Measurements from ENCODE around the gene STAC2.
"Not testable (repeated sequence)": the region's sequence is repeated elsewhere in the genome, so short reads cannot be mapped to it uniquely, and the experiment has no call there.

STAC2 gene

DNA sequence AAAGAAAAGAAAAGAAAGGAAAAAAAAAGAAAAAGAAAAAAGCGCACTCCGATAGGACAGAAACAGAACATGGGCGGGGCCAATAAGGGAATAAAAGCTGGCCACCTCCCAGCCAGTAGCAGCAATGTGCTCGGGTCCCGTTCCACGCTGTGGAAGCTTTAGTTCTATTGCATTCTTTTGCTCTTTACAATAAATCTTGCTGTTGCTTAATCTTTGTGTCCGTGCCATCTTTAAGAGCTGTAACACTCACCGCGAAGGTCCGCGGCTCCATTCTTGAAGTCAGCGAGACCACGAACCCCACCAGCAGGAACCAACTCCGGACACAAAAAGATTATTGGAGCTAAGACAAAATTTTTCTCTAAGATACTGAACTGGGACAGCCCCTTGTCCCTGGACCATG is 56.6 kb downstream of the STAC2 start:
- no peaks in the 10 kb centered on the region for H3K9me2 ChIP-seq (replicated peaks; ENCODE audit: insufficient read depth, low read length)
- no peak overlapping the region for H3K9ac ChIP-seq (ENCODE audit: low read length)
- H3K27me3 ChIP-seq (ENCODE audit: low read length) = no peaks in the 10 kb centered on the region
- H3F3A ChIP-seq (ENCODE audit: insufficient read depth) = no peaks in the 10 kb centered on the region
- H4K20me1 ChIP-seq (ENCODE audit: low read depth, low read length) = no peaks in the 10 kb centered on the region
- H3K27ac ChIP-seq (ENCODE audit: low read depth, low read length) = no peak overlapping the region
- TF ChIP-seq EZH2phosphoT487 (conservative IDR thresholded peaks at IDR 0.05; ENCODE audit: low read length) (no peak), CTCF (IDR thresholded peaks at IDR 0.05; ENCODE audit: insufficient read depth, low read length, poor library complexity, severe bottlenecking) (no peak)
- H3K9me3 ChIP-seq (ENCODE audit: insufficient read depth, low read length) = no peaks in the 10 kb centered on the region
- H2AFZ ChIP-seq (ENCODE audit: low read depth, low read length, severe bottlenecking) = no peak overlapping the region
- H3K4me3 ChIP-seq (ENCODE audit: insufficient read depth, low read length, poor library complexity, severe bottlenecking) = no peak overlapping the region
- no peak overlapping the region for H3K4me2 ChIP-seq (ENCODE audit: low read depth, low read length, poor library complexity, severe bottlenecking)
- H3K79me2 ChIP-seq (ENCODE audit: insufficient read depth, low read length) = no peaks in the 10 kb centered on the region
- no peaks in the 10 kb centered on the region for H3K36me3 ChIP-seq (ENCODE audit: low read length)

- H3K9ac ChIP-seq (ENCODE audit: low read length); H3F3A ChIP-seq (ENCODE audit: insufficient read depth); H4K20me1 ChIP-seq (ENCODE audit: low read depth, low read length); H3K36me3 ChIP-seq (ENCODE audit: low read length); H3K4me2 ChIP-seq (ENCODE audit: low read depth, low read length, poor library complexity, severe bottlenecking); H3K27ac ChIP-seq (ENCODE audit: low read depth, low read length); H3K79me2 ChIP-seq (ENCODE audit: insufficient read depth, low read length); H3K9me2 ChIP-seq (replicated peaks; ENCODE audit: insufficient read depth, low read length); H3K9me3 ChIP-seq (ENCODE audit: insufficient read depth, low read length); H3K4me3 ChIP-seq (ENCODE audit: insufficient read depth, low read length, poor library complexity, severe bottlenecking); H3K27me3 ChIP-seq (ENCODE audit: low read length); H2AFZ ChIP-seq (ENCODE audit: low read depth, low read length, severe bottlenecking): not testable (repeated sequence)
These were observed 57.2 kb downstream of the STAC2 start for GRCh38 chr17:39168503-39168902.

DNA sequence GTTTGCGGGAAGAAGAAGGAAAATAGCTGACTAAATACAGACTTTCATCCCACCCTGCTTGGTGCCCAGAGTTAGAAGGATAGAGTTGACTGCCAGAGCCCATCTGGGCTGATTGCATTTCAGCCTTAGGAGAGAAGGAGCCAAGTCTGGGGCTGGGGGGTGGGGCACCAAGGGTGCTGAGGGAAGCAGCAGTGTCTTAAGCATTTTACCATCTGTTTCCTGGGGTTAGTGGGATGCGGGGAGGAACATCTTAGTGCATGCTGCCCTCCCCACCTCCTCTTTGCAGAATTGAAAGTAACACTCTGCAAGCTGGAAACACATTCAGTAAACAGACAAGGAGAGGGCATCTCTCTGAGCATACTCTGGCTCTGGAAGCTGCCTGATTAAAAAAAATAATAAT is 58.3 kb downstream of the STAC2 start:
- H4K20me1 ChIP-seq (ENCODE audit: low read depth, low read length) = no peaks in the 10 kb centered on the region
- no peaks in the 10 kb centered on the region for H3K27me3 ChIP-seq (ENCODE audit: low read length)
- H3K9me2 ChIP-seq (replicated peaks; ENCODE audit: insufficient read depth, low read length) = no peaks in the 10 kb centered on the region
- H3K27ac ChIP-seq (ENCODE audit: low read depth, low read length) = no peak overlapping the region
- TF ChIP-seq CTCF (IDR thresholded peaks at IDR 0.05; ENCODE audit: insufficient read depth, low read length, poor library complexity, severe bottlenecking) = no peak
- no peak for TF ChIP-seq EZH2phosphoT487 (conservative IDR thresholded peaks at IDR 0.05; ENCODE audit: low read length)
- no peak overlapping the region for H3K4me2 ChIP-seq (ENCODE audit: low read depth, low read length, poor library complexity, severe bottlenecking)
- no peaks in the 10 kb centered on the region for H3K79me2 ChIP-seq (ENCODE audit: insufficient read depth, low read length)
- H3K9ac ChIP-seq (ENCODE audit: low read length) = no peak overlapping the region
- no peaks in the 10 kb centered on the region for H3F3A ChIP-seq (ENCODE audit: insufficient read depth)
- H2AFZ ChIP-seq (ENCODE audit: low read depth, low read length, severe bottlenecking) = no peak overlapping the region
- no peaks in the 10 kb centered on the region for H3K9me3 ChIP-seq (ENCODE audit: insufficient read depth, low read length)
- H3K4me3 ChIP-seq (ENCODE audit: insufficient read depth, low read length, poor library complexity, severe bottlenecking) = no peak overlapping the region
- no peaks in the 10 kb centered on the region for H3K36me3 ChIP-seq (ENCODE audit: low read length)

DNA sequence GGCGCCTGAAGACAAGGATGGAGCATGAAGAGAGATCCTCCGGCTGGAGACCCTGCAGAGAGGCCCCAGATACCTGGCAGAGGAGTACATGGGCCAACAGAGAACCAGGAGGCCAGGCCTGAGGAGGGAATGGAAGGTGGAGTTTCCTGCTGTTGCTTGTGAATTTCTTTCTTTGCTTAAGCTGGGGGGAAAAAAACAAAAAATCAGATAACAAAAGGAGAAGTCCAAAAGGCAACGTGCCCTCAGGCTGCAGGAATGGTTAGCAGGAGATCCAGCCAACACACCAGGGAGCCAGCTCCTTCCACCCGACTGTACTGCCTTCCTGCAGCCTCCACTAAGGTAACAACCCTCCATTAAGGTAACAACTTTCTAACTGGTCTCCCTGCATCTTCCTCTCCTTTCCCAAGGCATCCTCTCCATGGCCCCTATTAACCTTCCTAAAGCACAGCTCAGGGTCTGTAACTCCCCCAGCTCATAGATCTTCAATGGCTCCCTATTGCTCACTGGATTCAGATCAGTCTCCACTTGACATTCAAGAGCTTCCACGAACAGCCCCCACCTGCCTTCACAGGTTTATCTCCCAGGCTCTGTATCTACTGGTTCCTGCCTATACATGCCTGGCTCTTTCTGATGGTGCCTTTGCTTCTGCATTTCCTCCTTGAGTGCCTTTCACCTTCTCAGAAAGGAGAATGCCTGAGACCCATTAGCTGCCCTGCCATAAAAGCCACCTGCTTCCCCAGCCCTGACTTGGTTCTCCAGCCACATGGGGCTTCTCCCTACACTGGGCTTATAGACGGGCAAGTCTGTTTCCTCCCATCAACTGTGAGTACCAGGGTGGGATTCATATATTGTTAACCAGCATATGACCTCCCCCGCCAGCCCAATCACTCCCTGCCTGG is 59.1 kb downstream of the STAC2 start:
- H3K79me2 ChIP-seq (ENCODE audit: insufficient read depth, low read length) = no peaks in the 10 kb centered on the region
- H3K9me3 ChIP-seq (ENCODE audit: insufficient read depth, low read length) = no peaks in the 10 kb centered on the region
- H3K4me2 ChIP-seq (ENCODE audit: low read depth, low read length, poor library complexity, severe bottlenecking) = no peak overlapping the region
- H2AFZ ChIP-seq (ENCODE audit: low read depth, low read length, severe bottlenecking) = no peak overlapping the region
- TF ChIP-seq EZH2phosphoT487 (conservative IDR thresholded peaks at IDR 0.05; ENCODE audit: low read length) (no peak), CTCF (IDR thresholded peaks at IDR 0.05; ENCODE audit: insufficient read depth, low read length, poor library complexity, severe bottlenecking) (no peak)
- no peak overlapping the region for H3K27ac ChIP-seq (ENCODE audit: low read depth, low read length)
- H3K9ac ChIP-seq (ENCODE audit: low read length) = no peak overlapping the region
- no peaks in the 10 kb centered on the region for H3F3A ChIP-seq (ENCODE audit: insufficient read depth)
- H4K20me1 ChIP-seq (ENCODE audit: low read depth, low read length) = no peaks in the 10 kb centered on the region
- H3K9me2 ChIP-seq (replicated peaks; ENCODE audit: insufficient read depth, low read length) = no peaks in the 10 kb centered on the region
- no peak overlapping the region for H3K4me3 ChIP-seq (ENCODE audit: insufficient read depth, low read length, poor library complexity, severe bottlenecking)
- no peaks in the 10 kb centered on the region for H3K36me3 ChIP-seq (ENCODE audit: low read length)
- H3K27me3 ChIP-seq (ENCODE audit: low read length) = no peaks in the 10 kb centered on the region
